Mesenchymal stem cell (in vitro differentiated cells and primary cell): Measurements from ENCODE around the gene WNK1.
"Not testable (repeated sequence)": the region's sequence is repeated elsewhere in the genome, so short reads cannot be mapped to it uniquely, and the experiment has no call there.

Source experiments
- DNase-seq: peaks from one replicate; pipeline ENCODE4 v3.0.0-alpha.2; 2013
- H2AFZ ChIP-seq: one replicate; pipeline ENCODE4 v1.6.1; 2013; ENCODE audit warnings: low read depth, mild to moderate bottlenecking, control low read depth, inconsistent platforms, low read length, moderate library complexity
- H2AK5ac ChIP-seq: 2 replicates; pipeline ENCODE4 v1.6.1; 2013; ENCODE audit warnings: low read length, moderate library complexity, mild to moderate bottlenecking, inconsistent platforms; ENCODE audit not compliant: severe bottlenecking
- H2BK120ac ChIP-seq: one replicate; pipeline ENCODE4 v1.6.1; 2013; ENCODE audit warnings: low read depth, mild to moderate bottlenecking, inconsistent platforms, low read length, moderate library complexity
- H2BK12ac ChIP-seq, 2 experiments: one replicate each; pipeline ENCODE4 v1.6.1; 2013; ENCODE audit warnings: inconsistent platforms in 2 of 2, low read length in 2 of 2, mild to moderate bottlenecking in 2 of 2, moderate library complexity in 2 of 2, control low read depth in 1 of 2
- H2BK15ac ChIP-seq: one replicate; pipeline ENCODE4 v1.6.1; 2013; ENCODE audit warnings: mild to moderate bottlenecking, low read depth, inconsistent platforms; ENCODE audit not compliant: poor library complexity, severe bottlenecking
- H2BK5ac ChIP-seq: 2 replicates; pipeline ENCODE4 v1.6.1; 2013; ENCODE audit warnings: low read depth, mild to moderate bottlenecking, low read length, control low read depth, inconsistent platforms; ENCODE audit not compliant: poor library complexity, severe bottlenecking
- H3K14ac ChIP-seq, 2 experiments: one replicate each; pipeline ENCODE4 v1.6.1; 2013; ENCODE audit warnings: inconsistent platforms in 2 of 2, low read length in 2 of 2, control low read depth in 1 of 2, mild to moderate bottlenecking in 1 of 2, moderate library complexity in 1 of 2
- H3K18ac ChIP-seq, 2 experiments: one replicate each; pipeline ENCODE4 v1.6.1; 2013; ENCODE audit warnings: inconsistent platforms in 2 of 2, low read length in 2 of 2, control low read depth in 1 of 2, low read depth in 1 of 2, mild to moderate bottlenecking in 1 of 2
- H3K23ac ChIP-seq, 2 experiments: one replicate each; pipeline ENCODE4 v1.6.1; 2013; ENCODE audit warnings: inconsistent platforms in 2 of 2, low read length in 2 of 2, mild to moderate bottlenecking in 2 of 2, moderate library complexity in 2 of 2, control low read depth in 1 of 2
- H3K27ac ChIP-seq: 2 replicates; pipeline ENCODE4 v1.5.1; 2013; ENCODE audit warnings: mild to moderate bottlenecking, moderate library complexity, low read length, control low read depth, inconsistent platforms; ENCODE audit not compliant: poor library complexity, severe bottlenecking
- H3K27me3 ChIP-seq, 2 experiments: 2 replicates each; pipeline versions ENCODE4 v1.6.1 to v1.7.0; 2013; ENCODE audit warnings: low read length in 2 of 2, mild to moderate bottlenecking in 2 of 2, moderate library complexity in 2 of 2, control low read depth in 1 of 2, inconsistent platforms in 1 of 2; ENCODE audit not compliant: control insufficient read depth in 1 of 2, insufficient read depth in 1 of 2
- H3K36me3 ChIP-seq, 2 experiments: 2 replicates each; pipeline versions ENCODE4 v1.6.1 to v1.7.0; 2013; ENCODE audit warnings: low read length in 2 of 2, control low read depth in 1 of 2, inconsistent platforms in 1 of 2, low read depth in 1 of 2, mild to moderate bottlenecking in 1 of 2; ENCODE audit not compliant: insufficient read depth in 2 of 2, control insufficient read depth in 1 of 2
- H3K4ac ChIP-seq, 2 experiments: one replicate each; pipeline ENCODE4 v1.6.1; 2013; ENCODE audit warnings: inconsistent platforms in 2 of 2, low read length in 2 of 2, mild to moderate bottlenecking in 2 of 2, moderate library complexity in 2 of 2, control low read depth in 1 of 2, low read depth in 1 of 2
- H3K4me1 ChIP-seq: 2 replicates; pipeline ENCODE4 v1.6.1; 2013; ENCODE audit warnings: low read depth, low read length, control low read depth; ENCODE audit not compliant: control insufficient read depth, insufficient read depth
- H3K4me2 ChIP-seq: 2 replicates; pipeline ENCODE4 v1.6.1; 2013; ENCODE audit warnings: low read length, mild to moderate bottlenecking, inconsistent platforms; ENCODE audit not compliant: poor library complexity, severe bottlenecking
- H3K4me3 ChIP-seq, 2 experiments: 2 replicates each; pipeline versions ENCODE4 v1.5.1 to v1.7.0; 2013; ENCODE audit warnings: low read length in 2 of 2, mild to moderate bottlenecking in 2 of 2, control low read depth in 1 of 2, low read depth in 1 of 2; ENCODE audit not compliant: insufficient read depth in 1 of 2
- H3K79me1 ChIP-seq: replicated peaks from 2 replicates; pipeline ENCODE4 v1.6.1; 2013; ENCODE audit warnings: mild to moderate bottlenecking, control low read depth, low read length, inconsistent platforms; ENCODE audit not compliant: poor library complexity, severe bottlenecking
- H3K9ac ChIP-seq: 2 replicates; pipeline ENCODE4 v1.7.0; 2013; ENCODE audit warnings: mild to moderate bottlenecking, low read length, moderate library complexity
- H3K9me3 ChIP-seq: 2 replicates; pipeline ENCODE4 v1.7.0; 2013; ENCODE audit warnings: mild to moderate bottlenecking, low read length; ENCODE audit not compliant: control insufficient read depth
- H4K8ac ChIP-seq: one replicate; pipeline ENCODE4 v1.6.1; 2013; ENCODE audit warnings: inconsistent platforms, mild to moderate bottlenecking, low read length, moderate library complexity
- H4K91ac ChIP-seq: one replicate; pipeline ENCODE4 v1.6.1; 2013; ENCODE audit warnings: mild to moderate bottlenecking, low read length, inconsistent platforms
- WGBS: methylation state at CpG from one replicate; pipeline ENCODE4 v1.1.7; 2013; ENCODE audit warnings: mixed read lengths; 5-methylcytosine and 5-hydroxymethylcytosine counted together

Gene WNK1

GRCh38 chr12:775973-776771, 23.8 kb downstream of the WNK1 start:
- H3K4me1 ChIP-seq, H3K18ac ChIP-seq, H3K79me1 ChIP-seq, H2BK15ac ChIP-seq, H3K36me3 ChIP-seq, H3K27ac ChIP-seq, H3K14ac ChIP-seq, H2BK5ac ChIP-seq, H4K8ac ChIP-seq, H4K91ac ChIP-seq, H2BK12ac ChIP-seq, H3K27me3 ChIP-seq, H3K9ac ChIP-seq, H3K23ac ChIP-seq, H3K4ac ChIP-seq, H2BK120ac ChIP-seq, H3K4me2 ChIP-seq, H2AFZ ChIP-seq, H3K9me3 ChIP-seq, DNase-seq, H3K4me3 ChIP-seq, H2AK5ac ChIP-seq: not testable (repeated sequence)
- 95% methylated on average over 12 of the region's 15 CpGs for WGBS

GRCh38 chr12:776772-777373, 24.5 kb downstream of the WNK1 start:
- 97% methylated on average over 5 of the region's 5 CpGs for WGBS

GRCh38 chr12:777550-778047, 25.2 kb downstream of the WNK1 start:
- no peak overlapping the region for H3K18ac ChIP-seq
- H2AK5ac ChIP-seq = no peak overlapping the region
- no peak overlapping the region for H4K8ac ChIP-seq
- no CpG with 5 or more reads among the region's 3 CpGs for WGBS
- no peaks in the 10 kb centered on the region for H3K27me3 ChIP-seq
- H2BK15ac ChIP-seq = no peak overlapping the region
- no peak overlapping the region for H2BK5ac ChIP-seq
- no peak overlapping the region for H3K4me3 ChIP-seq
- H3K23ac ChIP-seq = no peak overlapping the region
- H3K36me3 ChIP-seq = peaks cover 0 to 5% of the 10 kb centered on the region in 2 experiments
- no peak overlapping the region for H3K27ac ChIP-seq
- H3K9me3 ChIP-seq = no peaks in the 10 kb centered on the region
- no peak for DNase-seq
- H3K4me2 ChIP-seq = no peak overlapping the region
- H3K79me1 ChIP-seq = no peaks in the 10 kb centered on the region
- H2AFZ ChIP-seq = no peak overlapping the region
- H3K14ac ChIP-seq = no peak overlapping the region
- H4K91ac ChIP-seq = no peak overlapping the region
- H3K4me1 ChIP-seq = peaks cover 10% of the 10 kb centered on the region
- no peak overlapping the region for H2BK120ac ChIP-seq
- no peak overlapping the region for H2BK12ac ChIP-seq
- no peak overlapping the region for H3K4ac ChIP-seq
- no peak overlapping the region for H3K9ac ChIP-seq

More at GRCh38 chr12:776772-777373, 24.5 kb downstream of the WNK1 start:
- not testable (repeated sequence) for H3K27ac ChIP-seq, H2AK5ac ChIP-seq, H2BK5ac ChIP-seq, H3K4me1 ChIP-seq, H4K8ac ChIP-seq, H3K79me1 ChIP-seq, H3K4me2 ChIP-seq, H3K36me3 ChIP-seq, H3K14ac ChIP-seq, H3K27me3 ChIP-seq, H3K9ac ChIP-seq, H2BK120ac ChIP-seq, DNase-seq, H2BK12ac ChIP-seq, H2AFZ ChIP-seq, H3K18ac ChIP-seq, H3K4ac ChIP-seq, H3K4me3 ChIP-seq, H4K91ac ChIP-seq, H3K9me3 ChIP-seq, H2BK15ac ChIP-seq, H3K23ac ChIP-seq

GRCh38 chr12:778615-779014, 26.2 kb downstream of the WNK1 start:
- no peak overlapping the region for H2BK5ac ChIP-seq
- 92% methylated on average over 2 of the region's 6 CpGs for WGBS
- DNase-seq = no peak
- H3K18ac ChIP-seq = no peak overlapping the region
- H3K4me1 ChIP-seq = peaks cover 13% of the 10 kb centered on the region
- H3K79me1 ChIP-seq = no peaks in the 10 kb centered on the region
- no peak overlapping the region for H4K91ac ChIP-seq
- no peak overlapping the region for H3K4me3 ChIP-seq
- H3K9ac ChIP-seq = peak overlapping the region; percentile 49
- H3K27ac ChIP-seq = peak overlapping the region; percentile 66
- H3K23ac ChIP-seq = no peak overlapping the region
- no peak overlapping the region for H3K4me2 ChIP-seq
- H4K8ac ChIP-seq = no peak overlapping the region
- no peak overlapping the region for H2AFZ ChIP-seq
- H3K36me3 ChIP-seq = peaks cover 0 to 5% of the 10 kb centered on the region in 2 experiments
- no peaks in the 10 kb centered on the region for H3K9me3 ChIP-seq
- H2BK120ac ChIP-seq = no peak overlapping the region
- no peak overlapping the region for H3K14ac ChIP-seq
- no peak overlapping the region for H2BK12ac ChIP-seq
- no peak overlapping the region for H2BK15ac ChIP-seq
- no peak overlapping the region for H2AK5ac ChIP-seq
- no peak overlapping the region for H3K4ac ChIP-seq
- H3K27me3 ChIP-seq = no peaks in the 10 kb centered on the region
